ENCODE measurements around the gene PRUNE2.

The PRUNE2 gene

DNA sequence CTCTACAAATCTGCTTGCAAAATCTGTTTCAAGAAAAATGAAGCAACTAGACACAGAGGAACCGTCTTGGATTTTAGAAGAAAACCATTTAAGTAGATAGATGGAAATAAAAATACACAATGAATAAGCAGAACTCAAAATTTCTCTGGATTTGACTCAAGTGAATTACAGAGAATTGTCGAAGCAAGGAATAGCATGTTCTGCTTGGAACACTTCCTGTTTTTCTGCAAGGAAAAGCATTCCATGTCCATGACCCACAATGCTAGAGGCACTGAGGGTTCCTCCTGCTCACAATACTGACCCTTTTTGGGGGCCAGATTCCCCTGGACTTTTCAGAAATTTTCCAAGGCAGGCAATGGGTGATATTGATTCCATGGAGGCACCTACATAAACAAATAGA lies 29.8 kb downstream of the PRUNE2 start:
- TF ChIP-seq POLR2AphosphoS5 (IDR thresholded peaks at IDR 0.05; ENCODE audit: low read depth) (no peak), SPI1 (IDR thresholded peaks at IDR 0.05; ENCODE audit: borderline replicate concordance, low read depth) (no peak), CTCF (IDR thresholded peaks at IDR 0.05; ENCODE audit: insufficient read depth, low read length) (no peak), GABPA (IDR thresholded peaks at IDR 0.05; ENCODE audit: low read depth) (no peak)
- TF ChIP-seq, protein P1, sequence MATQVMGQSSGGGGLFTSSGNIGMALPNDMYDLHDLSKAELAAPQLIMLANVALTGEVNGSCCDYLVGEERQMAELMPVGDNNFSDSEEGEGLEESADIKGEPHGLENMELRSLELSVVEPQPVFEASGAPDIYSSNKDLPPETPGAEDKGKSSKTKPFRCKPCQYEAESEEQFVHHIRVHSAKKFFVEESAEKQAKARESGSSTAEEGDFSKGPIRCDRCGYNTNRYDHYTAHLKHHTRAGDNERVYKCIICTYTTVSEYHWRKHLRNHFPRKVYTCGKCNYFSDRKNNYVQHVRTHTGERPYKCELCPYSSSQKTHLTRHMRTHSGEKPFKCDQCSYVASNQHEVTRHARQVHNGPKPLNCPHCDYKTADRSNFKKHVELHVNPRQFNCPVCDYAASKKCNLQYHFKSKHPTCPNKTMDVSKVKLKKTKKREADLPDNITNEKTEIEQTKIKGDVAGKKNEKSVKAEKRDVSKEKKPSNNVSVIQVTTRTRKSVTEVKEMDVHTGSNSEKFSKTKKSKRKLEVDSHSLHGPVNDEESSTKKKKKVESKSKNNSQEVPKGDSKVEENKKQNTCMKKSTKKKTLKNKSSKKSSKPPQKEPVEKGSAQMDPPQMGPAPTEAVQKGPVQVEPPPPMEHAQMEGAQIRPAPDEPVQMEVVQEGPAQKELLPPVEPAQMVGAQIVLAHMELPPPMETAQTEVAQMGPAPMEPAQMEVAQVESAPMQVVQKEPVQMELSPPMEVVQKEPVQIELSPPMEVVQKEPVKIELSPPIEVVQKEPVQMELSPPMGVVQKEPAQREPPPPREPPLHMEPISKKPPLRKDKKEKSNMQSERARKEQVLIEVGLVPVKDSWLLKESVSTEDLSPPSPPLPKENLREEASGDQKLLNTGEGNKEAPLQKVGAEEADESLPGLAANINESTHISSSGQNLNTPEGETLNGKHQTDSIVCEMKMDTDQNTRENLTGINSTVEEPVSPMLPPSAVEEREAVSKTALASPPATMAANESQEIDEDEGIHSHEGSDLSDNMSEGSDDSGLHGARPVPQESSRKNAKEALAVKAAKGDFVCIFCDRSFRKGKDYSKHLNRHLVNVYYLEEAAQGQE (IDR thresholded peaks at IDR 0.05; ENCODE audit: insufficient replicate concordance, low read depth), result no peak
- H3K27ac ChIP-seq (replicated peaks), result no peak overlapping the region
- peaks cover 2% of the 10 kb centered on the region for H3K27me3 ChIP-seq (ENCODE audit: insufficient read depth, poor library complexity, severe bottlenecking)
- no peak for DNase-seq (ENCODE audit: low read depth in 1 of 2, low spot score in 1 of 2)
- H3K4me3 ChIP-seq (replicated peaks; ENCODE audit: insufficient read depth, low read length), result no peak overlapping the region

DNA sequence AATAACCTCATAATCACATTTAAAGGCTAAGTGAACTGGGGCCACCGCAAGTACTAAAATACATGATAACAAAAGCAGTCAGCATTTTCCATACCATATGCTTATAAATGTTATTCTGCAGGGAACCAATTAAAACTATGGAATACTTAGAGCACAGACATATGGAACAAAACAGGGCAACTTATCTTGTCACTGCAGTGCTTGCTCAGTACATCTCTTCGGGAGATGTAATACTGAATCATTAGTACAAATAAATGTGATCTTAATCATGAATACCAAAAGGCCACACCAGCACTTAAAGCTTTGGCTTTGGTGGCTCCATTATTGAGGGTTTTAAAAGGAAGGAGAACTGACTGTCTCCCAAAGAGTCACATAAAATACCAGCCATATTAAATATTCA lies 32.1 kb downstream of the PRUNE2 start:
- TF ChIP-seq GABPA (IDR thresholded peaks at IDR 0.05; ENCODE audit: low read depth), result no peak
- no peak for TF ChIP-seq CTCF (IDR thresholded peaks at IDR 0.05; ENCODE audit: insufficient read depth, low read length)
- TF ChIP-seq POLR2AphosphoS5 (IDR thresholded peaks at IDR 0.05; ENCODE audit: low read depth), result no peak
- no peak for TF ChIP-seq SPI1 (IDR thresholded peaks at IDR 0.05; ENCODE audit: borderline replicate concordance, low read depth)
- TF ChIP-seq, protein P1 (IDR thresholded peaks at IDR 0.05; ENCODE audit: insufficient replicate concordance, low read depth), result no peak
- H3K4me3 ChIP-seq (replicated peaks; ENCODE audit: insufficient read depth, low read length), result no peak overlapping the region
- DNase-seq (ENCODE audit: low read depth in 1 of 2, low spot score in 1 of 2), result no peak
- H3K27ac ChIP-seq (replicated peaks), result no peak overlapping the region
- H3K27me3 ChIP-seq (ENCODE audit: insufficient read depth, poor library complexity, severe bottlenecking), result peaks cover 5% of the 10 kb centered on the region

DNA sequence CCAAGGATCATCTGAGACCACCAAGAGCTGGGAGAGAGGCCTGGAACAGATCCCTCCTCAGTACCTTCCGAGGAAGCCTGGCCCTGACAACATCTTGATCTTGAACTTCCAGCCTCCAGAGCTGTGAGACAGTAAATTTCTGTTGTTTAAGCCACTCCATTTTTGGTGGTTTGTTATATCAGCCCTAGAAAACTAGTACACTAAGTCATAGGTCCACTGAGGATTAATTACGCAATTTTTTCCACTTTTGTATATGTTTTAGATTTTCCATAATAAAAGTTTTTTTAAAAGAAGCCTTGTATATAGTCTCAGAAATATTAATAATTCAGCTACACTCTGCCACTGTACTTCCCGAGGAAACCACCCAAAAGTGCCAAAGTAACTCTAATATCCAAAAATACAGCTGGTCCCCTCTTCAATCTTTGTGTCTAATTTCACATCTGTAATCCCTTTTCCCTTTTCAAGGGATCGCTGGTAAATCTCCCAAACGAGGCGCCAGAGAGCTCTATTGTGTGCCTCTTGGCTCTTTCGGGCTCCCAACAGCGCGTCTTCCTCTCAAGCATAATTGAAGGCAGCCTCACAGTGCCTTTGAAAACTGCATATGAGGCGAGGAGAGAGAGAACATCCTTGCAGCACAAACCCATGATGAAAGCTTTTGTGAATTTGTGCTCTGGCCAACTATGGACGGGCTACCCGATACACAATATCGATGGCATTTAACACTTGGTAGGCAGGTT lies 32.7 kb downstream of the PRUNE2 start:
- TF ChIP-seq, protein P1 (IDR thresholded peaks at IDR 0.05; ENCODE audit: insufficient replicate concordance, low read depth), result no peak
- TF ChIP-seq POLR2AphosphoS5 (IDR thresholded peaks at IDR 0.05; ENCODE audit: low read depth) (no peak), SPI1 (IDR thresholded peaks at IDR 0.05; ENCODE audit: borderline replicate concordance, low read depth) (no peak), CTCF (IDR thresholded peaks at IDR 0.05; ENCODE audit: insufficient read depth, low read length) (no peak)
- Histone ChIP-seq H3K27me3 (ENCODE audit: insufficient read depth, poor library complexity, severe bottlenecking) (peaks cover 5% of the 10 kb centered on the region), H3K27ac (replicated peaks) (no peak overlapping the region), H3K4me3 (replicated peaks; ENCODE audit: insufficient read depth, low read length) (no peak overlapping the region)
- DNase-seq (ENCODE audit: low read depth in 1 of 2, low spot score in 1 of 2), result no peak

All from HL-60 (cell line).